GM18873 (cell line): ENCODE data around the gene TRIM73.
"Not testable (repeated sequence)": the region's sequence is repeated elsewhere in the genome, so short reads cannot be mapped to it uniquely, and the experiment has no call there.

Experiments
- ATAC-seq: cut with Tn5 transposase; IDR thresholded peaks from one replicate; pipeline ENCODE4 v1.9.1; 2021; ENCODE audit warnings: mild to moderate bottlenecking, moderate library complexity, moderate number of reproducible peaks; ENCODE audit not compliant: unreplicated experiment, low FRiP score

The TRIM73 gene

GRCh38 chr7:75414708-75415427 lies 19.4 kb downstream of the TRIM73 start:
- not testable (repeated sequence) for ATAC-seq

- not testable (repeated sequence) for ATAC-seq
Observed at GRCh38 chr7:75415428-75415817, 20.0 kb downstream of the TRIM73 start.

- not testable (repeated sequence) for ATAC-seq
Observed at GRCh38 chr7:75415829-75416373, 20.5 kb downstream of the TRIM73 start.

DNA sequence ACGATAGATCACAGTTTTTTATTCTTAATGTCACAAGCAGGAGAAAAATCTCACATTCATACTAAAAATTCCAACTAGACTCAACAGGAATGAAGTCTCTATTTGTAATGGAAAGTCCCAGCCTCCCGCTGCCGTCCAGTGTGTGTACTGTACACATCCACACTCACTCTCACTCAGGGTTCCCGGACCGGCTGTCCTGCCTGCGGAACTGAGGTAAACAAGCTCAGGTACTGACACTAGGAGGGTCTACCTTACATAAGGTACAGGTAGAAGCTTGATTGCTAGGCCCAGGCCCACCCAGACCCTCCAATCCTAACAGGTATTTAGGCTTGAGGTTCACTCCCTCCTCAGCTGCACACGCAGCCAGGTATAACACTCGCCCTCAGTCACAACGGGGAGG lies 21.4 kb downstream of the TRIM73 start:
- not testable (repeated sequence) for ATAC-seq

DNA sequence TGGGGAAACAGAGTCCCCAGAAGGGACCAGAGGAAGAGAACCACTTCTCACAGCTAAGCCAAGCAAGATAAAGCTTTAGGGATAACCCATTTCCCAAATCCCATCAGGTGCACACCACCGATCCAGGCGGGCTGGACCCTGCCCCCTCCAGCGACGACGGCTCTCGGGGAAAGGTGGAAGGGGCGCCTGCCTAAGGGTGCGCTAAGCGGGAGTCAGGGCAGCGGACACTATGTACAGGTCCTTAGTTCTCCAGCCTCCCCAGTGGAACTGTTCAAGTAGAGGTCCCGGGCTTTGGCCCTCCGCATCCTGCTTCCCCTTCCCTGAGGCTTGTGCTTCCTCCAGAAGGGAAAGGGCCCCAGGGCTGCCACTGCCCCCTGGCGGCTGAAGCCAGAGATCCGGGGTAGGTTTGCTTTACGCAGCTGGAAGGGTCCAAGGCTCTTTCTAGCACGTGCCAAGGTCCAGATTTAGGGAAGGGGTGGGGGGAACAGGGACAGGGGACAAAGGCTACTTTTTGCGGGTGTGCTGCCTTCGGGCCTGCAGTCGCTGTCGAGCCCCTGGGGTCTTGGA lies 22.9 kb downstream of the TRIM73 start:
- ATAC-seq, result not testable (repeated sequence)

- not testable (repeated sequence) for ATAC-seq
Observed at GRCh38 chr7:75419210-75419609, 23.8 kb downstream of the TRIM73 start.

DNA sequence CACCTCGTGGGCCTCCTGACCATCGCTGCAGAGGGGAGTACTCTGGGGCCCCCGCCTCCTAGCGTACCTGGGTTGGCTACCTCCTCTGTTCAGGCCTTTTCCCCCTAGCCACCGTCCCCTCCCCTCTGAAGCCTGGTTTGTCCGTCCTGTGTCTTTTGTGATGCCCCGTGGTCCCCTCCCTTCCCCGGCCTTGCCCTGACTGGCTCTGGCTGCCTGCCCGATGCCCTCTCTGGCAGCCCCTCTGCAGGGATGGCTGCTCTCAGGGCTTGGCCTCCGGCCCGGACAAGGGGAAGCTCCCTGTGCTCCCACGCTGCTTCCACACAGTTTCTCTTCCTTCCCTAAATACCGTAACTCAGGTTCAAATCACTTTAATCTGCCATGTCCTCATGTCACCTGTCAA lies 24.3 kb downstream of the TRIM73 start:
- not testable (repeated sequence) for ATAC-seq

DNA sequence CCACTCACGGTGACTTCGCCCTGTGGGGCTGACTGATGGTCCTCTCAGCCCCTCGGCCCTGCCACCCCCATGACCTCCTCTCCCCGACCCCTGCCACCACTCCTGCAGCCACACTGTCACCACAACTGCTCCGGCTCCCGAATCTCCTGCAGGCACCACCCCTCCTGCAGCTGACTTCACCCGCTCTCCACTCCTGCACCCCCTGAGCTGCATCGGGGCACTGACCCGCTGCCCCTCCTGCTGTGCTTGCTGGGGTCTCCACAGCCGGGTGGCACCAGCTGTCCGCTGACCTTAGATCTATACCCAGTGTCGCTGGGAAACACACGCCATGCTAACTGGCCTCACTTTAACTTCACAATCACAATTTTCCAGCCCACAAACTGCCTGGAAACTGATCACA lies 24.7 kb downstream of the TRIM73 start:
- not testable (repeated sequence) for ATAC-seq

- not testable (repeated sequence) for ATAC-seq
Observed at GRCh38 chr7:75421798-75422710, 26.6 kb downstream of the TRIM73 start.

DNA sequence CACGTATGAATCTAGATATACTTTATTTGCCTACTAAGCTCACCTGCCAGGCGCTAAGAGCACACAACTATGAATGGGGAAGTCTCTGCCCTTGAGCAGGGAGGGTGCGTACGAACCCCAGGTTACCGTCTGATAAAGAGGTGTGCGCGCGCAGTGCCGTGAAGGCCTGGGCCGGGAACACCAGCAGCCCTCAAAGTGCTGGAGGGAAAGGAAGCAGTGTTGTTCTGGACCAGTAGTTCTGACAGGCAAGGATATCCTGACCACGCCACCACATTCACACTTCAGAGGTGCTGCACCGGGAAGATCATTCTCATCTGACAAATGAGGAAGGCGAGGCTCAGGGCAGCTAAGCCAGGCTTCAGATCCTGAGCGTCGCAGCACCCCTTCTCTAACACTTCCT lies 28.1 kb downstream of the TRIM73 start:
- not testable (repeated sequence) for ATAC-seq

GRCh38 chr7:75439000-75439399 lies 43.6 kb downstream of the TRIM73 start:
- not testable (repeated sequence) for ATAC-seq

GRCh38 chr7:75442101-75442464 lies 46.7 kb downstream of the TRIM73 start:
- not testable (repeated sequence) for ATAC-seq

- peak; percentile 60 for ATAC-seq
Observed at GRCh38 chr7:75442465-75443111, 47.2 kb downstream of the TRIM73 start.

GRCh38 chr7:75449946-75450345 lies 54.5 kb downstream of the TRIM73 start:
- ATAC-seq, result not testable (repeated sequence)

GRCh38 chr7:75452494-75452955 lies 57.1 kb downstream of the TRIM73 start:
- ATAC-seq, result peak; percentile 63
